K562 (cell line): ENCODE results near the gene RABGAP1L.

Experiments used
- ATF4 ChIP-seq: fragments of 450-650 bp; formaldehyde crosslinking; IDR thresholded peaks from 2 replicates; pipeline ENCODE4 v1.4.0; 2022; ENCODE audit warnings: mild to moderate bottlenecking, moderate library complexity
- HNRNPK ChIP-seq: fragments of 200-400 bp; formaldehyde crosslinking; IDR thresholded peaks from one replicate; pipeline ENCODE4 v1.6.1; 2018; ENCODE audit warnings: mild to moderate bottlenecking, low read depth, low read length; ENCODE audit not compliant: poor library complexity, severe bottlenecking
- ZNF217 ChIP-seq: sonication (generic); formaldehyde crosslinking; IDR thresholded peaks from 2 replicates; pipeline ENCODE4 v1.8.0; 2022; ENCODE audit warnings: mild to moderate bottlenecking, missing genetic modification reagents

GRCh38 chr1:174584071-174584470 is 424.8 kb downstream of the RABGAP1L start:
- no peak for TF ChIP-seq ATF4
- TF ChIP-seq ZNF217 (CRISPR knock-in tag): no peak
- no peak for TF ChIP-seq HNRNPK
